ENCODE results near the gene SGMS1.

The SGMS1 gene

DNA sequence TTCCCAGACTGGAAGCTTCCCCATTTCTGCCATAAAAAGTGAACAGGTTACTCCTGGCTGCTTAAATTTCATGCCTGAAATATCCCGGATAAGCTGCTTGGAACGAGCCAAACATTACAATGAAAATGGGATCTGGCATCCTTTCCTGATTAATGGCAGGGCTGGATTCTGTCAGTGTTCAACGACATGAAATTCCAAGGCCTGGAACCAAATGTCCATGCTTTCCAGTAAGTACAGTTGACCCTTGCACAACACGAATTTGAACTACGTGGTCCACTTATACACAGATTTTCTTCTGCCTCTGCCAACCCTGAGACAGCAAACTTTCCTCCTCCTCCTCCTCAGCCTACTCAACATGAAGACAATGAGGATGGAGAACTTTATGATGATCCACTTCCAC is 65.4 kb downstream of the SGMS1 start:
- DNase-seq (ENCODE audit: extremely low read depth, low read depth), result no peak
- no peak for TF ChIP-seq CTCF (IDR thresholded peaks at IDR 0.05; ENCODE audit: low read depth, low read length, missing control alignments)
- H3K4me3 ChIP-seq (replicated peaks; ENCODE audit: low read depth, low read length), result no peak overlapping the region

GRCh38 chr10:50557130-50557682 is 66.5 kb downstream of the SGMS1 start:
- no peak for DNase-seq (ENCODE audit: extremely low read depth, low read depth)
- TF ChIP-seq CTCF (IDR thresholded peaks at IDR 0.05; ENCODE audit: low read depth, low read length, missing control alignments), result no peak
- no peak overlapping the region for H3K4me3 ChIP-seq (replicated peaks; ENCODE audit: low read depth, low read length)

- DNase-seq (ENCODE audit: extremely low read depth, low read depth), result no peak
- no peak for TF ChIP-seq CTCF (IDR thresholded peaks at IDR 0.05; ENCODE audit: low read depth, low read length, missing control alignments)
- H3K4me3 ChIP-seq (replicated peaks; ENCODE audit: low read depth, low read length), result no peak overlapping the region
Observed at GRCh38 chr10:50556237-50557120, 67.3 kb downstream of the SGMS1 start.

- no peak for DNase-seq (ENCODE audit: extremely low read depth, low read depth)
- no peak overlapping the region for H3K4me3 ChIP-seq (replicated peaks; ENCODE audit: low read depth, low read length)
- TF ChIP-seq CTCF (IDR thresholded peaks at IDR 0.05; ENCODE audit: low read depth, low read length, missing control alignments), result no peak
Observed at GRCh38 chr10:50554995-50555568, 68.7 kb downstream of the SGMS1 start.

DNA sequence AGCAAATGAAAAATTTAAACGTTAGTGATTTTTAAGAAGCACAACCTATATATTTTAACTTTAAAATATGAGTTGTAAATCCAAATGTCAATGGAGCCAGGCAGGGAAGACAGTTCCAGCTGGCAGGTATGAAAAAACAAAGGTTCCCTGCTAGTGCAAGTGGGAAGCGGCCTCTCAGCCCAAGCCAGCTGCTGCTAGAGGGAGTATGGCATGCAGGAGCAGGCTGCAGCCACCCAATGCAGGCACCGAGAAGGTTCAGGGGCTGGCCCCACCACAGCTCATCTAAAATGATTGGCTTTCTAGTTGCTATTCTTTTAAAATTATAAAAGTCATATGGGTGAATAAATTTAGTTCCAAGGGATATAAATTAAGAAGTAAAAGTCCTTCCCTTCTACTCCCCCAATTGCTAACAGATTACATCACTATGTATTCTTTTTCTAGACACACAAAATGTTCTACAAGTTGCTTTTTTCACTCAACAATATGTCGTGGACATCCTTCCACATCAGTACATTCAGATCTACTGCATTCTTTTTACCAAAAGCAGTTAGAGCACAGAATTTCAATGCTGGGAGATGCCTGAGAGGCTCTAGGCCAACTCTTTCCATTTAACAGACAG is 69.3 kb downstream of the SGMS1 start:
- TF ChIP-seq CTCF (IDR thresholded peaks at IDR 0.05; ENCODE audit: low read depth, low read length, missing control alignments), result no peak
- no peak overlapping the region for H3K4me3 ChIP-seq (replicated peaks; ENCODE audit: low read depth, low read length)
- no peak for DNase-seq (ENCODE audit: extremely low read depth, low read depth)

GRCh38 chr10:50552771-50553535 is 70.8 kb downstream of the SGMS1 start:
- no peak overlapping the region for H3K4me3 ChIP-seq (replicated peaks; ENCODE audit: low read depth, low read length)
- TF ChIP-seq CTCF (IDR thresholded peaks at IDR 0.05; ENCODE audit: low read depth, low read length, missing control alignments), result peak; percentile 40
- DNase-seq (ENCODE audit: extremely low read depth, low read depth), result no peak

All from HFF-Myc (cell line).